T47D (cell line): ENCODE data around the gene RAI2.

Source experiments
- DNase-seq, 2 experiments: peaks; one replicate each; pipeline versions ENCODE4 v3.0.0 to v3.0.0-alpha.2; 2011 to 2012; ENCODE audit warnings: low read depth in 1 of 2, low spot score in 1 of 2
- JUND ChIP-seq: IDR thresholded peaks from 2 replicates; pipeline ENCODE4 v1.6.1; 2012; ENCODE audit warnings: low read depth
- in situ Hi-C: cut with HindIII; loops from 2 replicates; pipeline ENCODE4 v1.10.0; 2016; ENCODE audit warnings: low sequenced_read_pairs, low pct_unique_long_range_greater_than_20kb

RAI2 gene

GRCh38 chrX:17822351-17822750 is 38.7 kb downstream of the RAI2 start:
- no peak for TF ChIP-seq JUND
- no peak for DNase-seq
- in situ Hi-C loops, result no loop called here

GRCh38 chrX:17820100-17820499 is 41.0 kb downstream of the RAI2 start:
- DNase-seq, result no peak
- in situ Hi-C loops, result no loop called here
- no peak for TF ChIP-seq JUND

GRCh38 chrX:17818726-17819125 is 42.4 kb downstream of the RAI2 start:
- in situ Hi-C loops, result no loop called here
- no peak for DNase-seq
- TF ChIP-seq JUND, result no peak

- in situ Hi-C loops, result no loop called here
- TF ChIP-seq JUND, result no peak
- no peak for DNase-seq
These were observed 43.8 kb downstream of the RAI2 start for GRCh38 chrX:17817251-17817650.

GRCh38 chrX:17814557-17814956 is 46.5 kb downstream of the RAI2 start:
- no peak for TF ChIP-seq JUND
- no peak for DNase-seq
- in situ Hi-C loops, result no loop called here

GRCh38 chrX:17814059-17814458 is 47.0 kb downstream of the RAI2 start:
- in situ Hi-C loops, result no loop called here
- no peak for DNase-seq
- TF ChIP-seq JUND, result no peak

- in situ Hi-C loops, result no loop called here
- no peak for DNase-seq
- no peak for TF ChIP-seq JUND
These were observed 47.8 kb downstream of the RAI2 start for GRCh38 chrX:17813277-17813676.

- TF ChIP-seq JUND, result no peak
- DNase-seq, result peak in 1 of 2 experiments; percentile 45
- in situ Hi-C loops, result no loop called here
These were observed 48.3 kb downstream of the RAI2 start for GRCh38 chrX:17812763-17813162.

GRCh38 chrX:17809984-17810383 is 51.1 kb downstream of the RAI2 start:
- DNase-seq, result no peak
- TF ChIP-seq JUND, result no peak
- in situ Hi-C loops, result no loop called here

GRCh38 chrX:17809273-17809672 is 51.8 kb downstream of the RAI2 start:
- DNase-seq, result no peak
- in situ Hi-C loops, result no loop called here
- no peak for TF ChIP-seq JUND

GRCh38 chrX:17805120-17805519 is 56.0 kb downstream of the RAI2 start:
- in situ Hi-C loops, result no loop called here
- no peak for TF ChIP-seq JUND
- DNase-seq, result no peak

- DNase-seq, result no peak
- TF ChIP-seq JUND, result no peak
- in situ Hi-C loops, result no loop called here
These were observed 57.6 kb downstream of the RAI2 start for GRCh38 chrX:17803449-17803848.

GRCh38 chrX:17802756-17803155 is 58.3 kb downstream of the RAI2 start:
- in situ Hi-C loops, result no loop called here
- no peak for DNase-seq
- TF ChIP-seq JUND, result no peak

GRCh38 chrX:17801431-17801830 is 59.7 kb downstream of the RAI2 start:
- no peak for TF ChIP-seq JUND

GRCh38 chrX:17798921-17799320 is 62.2 kb downstream of the RAI2 start:
- in situ Hi-C loops, result no loop called here
- no peak for DNase-seq
- TF ChIP-seq JUND, result no peak

More at GRCh38 chrX:17801431-17801830, 59.7 kb downstream of the RAI2 start:
- in situ Hi-C loops, result no loop called here
- DNase-seq, result no peak
